HepG2 (cell line): ENCODE results near the gene DOCK1. TPM values are rescaled to one million over a fixed set of nuclear protein-coding genes. Genes with fewer than 3 reads are reported as not detected.

ENCODE experiments used
- ATAC-seq: fragments of 200-7000 bp; cut with Tn5 transposase; 3 replicates; pipeline ENCODE4 v1.9.1; 2020; ENCODE audit warnings: mild to moderate bottlenecking, moderate library complexity
- BruUV-seq: library from RNA; stranded (reverse); fragments of 400-500 nt; replicated peaks from 2 replicates; lab custom pipeline; 2021; lab: Mats Ljungman, UMichigan
- CTCF ChIA-PET: fragments of 300-600 bp; formaldehyde crosslinking; extraction: SDS; loops from one replicate; lab custom pipeline; 2021; ENCODE audit warnings: low total read pairs, inconsistent platforms, low intra/inter-chr PET ratio; lab: Yijun Ruan, JAX
- POLR2A ChIA-PET: fragments of 350-600 bp; sonication (Branson Sonifier 250); formaldehyde crosslinking; loops from one replicate; lab custom pipeline; 2020; ENCODE audit warnings: antibody characterized with exemption, inconsistent platforms; lab: Yijun Ruan, JAX
- DNase-seq: peaks from one replicate; pipeline ENCODE4 v3.0.0-alpha.2; 2015; ENCODE audit warnings: low spot score
- FAIRE-seq: peaks from 3 replicates; lab custom pipeline; 2011; peaks lifted over from hg19 to GRCh38; lab: Jason Lieb, UNC
- H2AFZ ChIP-seq: one replicate; pipeline ENCODE4 v1.6.1; 2011; ENCODE audit warnings: low read length, inconsistent platforms
- H3K27ac ChIP-seq: fragments of 300-600 bp; 3 replicates; pipeline ENCODE4 v1.8.0; 2011; ENCODE audit warnings: mixed run types, mild to moderate bottlenecking, mixed read lengths, low read length, inconsistent platforms; ENCODE audit not compliant: insufficient read depth; ENCODE audit errors: extremely low read length
- H3K27me3 ChIP-seq, 2 experiments: fragments of 200-600 bp in 1 of 2; 2 replicates in 1 of 2; 3 replicates in 1 of 2; pipeline versions ENCODE4 v1.6.0 to v1.8.0; 2011; ENCODE audit warnings: low read length in 2 of 2, mild to moderate bottlenecking in 2 of 2, moderate library complexity in 2 of 2, inconsistent platforms in 1 of 2; ENCODE audit not compliant: insufficient read depth in 2 of 2, control insufficient read depth in 1 of 2
- H3K36me3 ChIP-seq, 2 experiments: fragments of 200-600 bp in 1 of 2; replicated peaks in 1 of 2; 2 replicates in 1 of 2; 3 replicates in 1 of 2; pipeline versions ENCODE4 v1.5.1 to v1.8.0; 2011; ENCODE audit warnings: low read length in 2 of 2, inconsistent platforms in 1 of 2; ENCODE audit not compliant: insufficient read depth in 2 of 2, control insufficient read depth in 1 of 2
- H3K4me1 ChIP-seq: 2 replicates; pipeline ENCODE4 v1.5.1; 2012; ENCODE audit warnings: low read length, inconsistent platforms; ENCODE audit not compliant: insufficient read depth
- H3K4me2 ChIP-seq: 2 replicates; pipeline ENCODE4 v1.6.0; 2011; ENCODE audit warnings: low read depth, low read length, inconsistent platforms
- H3K4me3 ChIP-seq, 3 experiments: fragments of 200-600 bp in 1 of 3; sonication (generic), shearing (Covaris generic) in 1 of 3; replicated peaks in 1 of 3; 2 replicates each; pipeline ENCODE4 v1.5.1; 2011 to 2016; ENCODE audit warnings: low read length in 3 of 3, inconsistent platforms in 2 of 3, low read depth in 2 of 3, mild to moderate bottlenecking in 2 of 3, control low read depth in 1 of 3, mixed read lengths in 1 of 3; ENCODE audit not compliant: insufficient read depth in 1 of 3
- H3K79me2 ChIP-seq: one replicate; pipeline ENCODE4 v1.6.1; 2011; ENCODE audit warnings: low read length, inconsistent platforms; ENCODE audit not compliant: insufficient read depth
- H3K9ac ChIP-seq: 2 replicates; pipeline ENCODE4 v1.6.0; 2011; ENCODE audit warnings: mild to moderate bottlenecking, low read depth, low read length, inconsistent platforms; ENCODE audit not compliant: insufficient read depth
- H3K9me3 ChIP-seq: 2 replicates; pipeline ENCODE4 v1.5.1; 2012; ENCODE audit warnings: mild to moderate bottlenecking, low read length
- H4K20me1 ChIP-seq: 2 replicates; pipeline ENCODE4 v1.6.0; 2011; ENCODE audit warnings: inconsistent platforms, mild to moderate bottlenecking, low read length, moderate library complexity; ENCODE audit not compliant: insufficient read depth
- ATF4 ChIP-seq, 2 experiments: fragments of 450-650 bp in 1 of 2; sonication (generic) in 1 of 2; formaldehyde crosslinking; IDR thresholded peaks; 2 replicates each; pipeline versions ENCODE4 v1.5.0 to v1.8.0; 2020 to 2022; ENCODE audit warnings: mild to moderate bottlenecking in 1 of 2, missing genetic modification reagents in 1 of 2
- ATF7 ChIP-seq, 2 experiments: fragments of 450-650 bp in 1 of 2; sonication (generic) in 1 of 2; formaldehyde crosslinking in 1 of 2; IDR thresholded peaks; 2 replicates each; pipeline versions ENCODE4 v1.4.0 to v1.6.1; 2016 to 2020; ENCODE audit warnings: antibody characterized with exemption in 1 of 2, mild to moderate bottlenecking in 1 of 2, missing genetic modification reagents in 1 of 2
- CEBPB ChIP-seq: IDR thresholded peaks from 2 replicates; pipeline ENCODE4 v1.6.1; 2011; ENCODE audit warnings: low read depth, low read length, improper control_type of control experiment, borderline replicate concordance
- MAFK ChIP-seq, 2 experiments: IDR thresholded peaks in 1 of 2; conservative IDR thresholded peaks in 1 of 2; 2 replicates each; pipeline ENCODE4 v1.6.1; 2011; ENCODE audit warnings: improper control_type of control experiment in 2 of 2, low read length in 2 of 2
- STAT5B ChIP-seq: sonication (generic); formaldehyde crosslinking; IDR thresholded peaks from 2 replicates; pipeline ENCODE4 v1.4.0; 2020; ENCODE audit warnings: missing genetic modification reagents
- ZNF639 ChIP-seq: conservative IDR thresholded peaks from 2 replicates; pipeline ENCODE4 v1.6.1; 2018; ENCODE audit warnings: missing genetic modification reagents
- WGBS: methylation state at CpG from one replicate; pipeline ENCODE4 v1.1.6; 2017; ENCODE audit warnings: low lambda C conversion rate; 5-methylcytosine and 5-hydroxymethylcytosine counted together
- in situ Hi-C: cut with HindIII; loops from 2 replicates; pipeline ENCODE4 v1.10.0; 2017; ENCODE audit warnings: low pct_unique_long_range_greater_than_20kb; ENCODE audit not compliant: extremely low pct_ligation_motif_present
- intact Hi-C: fragments of 100-400 bp; cut with micrococcal nuclease; formaldehyde crosslinking; loops from one replicate; pipeline ENCODE4 v1.10.0; 2022; ENCODE audit not compliant: unreplicated experiment
- polyA plus RNA-seq, 8 experiments: library from polyadenylated mRNA; depleted of rRNA in 3 of 8; stranded (reverse) in 7 of 8; unstranded in 1 of 8; fragments of >200 nt; fragmentation: Illumina TruSeq in 4 of 8; extraction: Trizol in 4 of 8; gene quantifications; 2 replicates each; pipeline versions ENCODE4 v1.2.1 to v1.2.3, GENCODE V29; 2011 to 2016; ENCODE audit warnings: low read depth in 4 of 8, missing spikeins in 1 of 8, mixed read lengths in 1 of 8; ENCODE audit not compliant: insufficient read depth in 1 of 8
- total RNA-seq, 5 experiments: library from RNA; depleted of rRNA; stranded (reverse); fragments of >200 nt; fragmentation: Illumina TruSeq; extraction: Trizol; gene quantifications; 2 replicates each; pipeline ENCODE4 v1.2.3, GENCODE V29; 2016; ENCODE audit warnings: low read depth in 1 of 5

DOCK1 gene
- total and polyA plus RNA-seq, 2 of the 13 experiments (the other 11 are each of a cell fraction or from before 2014, with no cell fraction given), result 8.3 to 25.5 TPM

GRCh38 chr10:127410030-127410429 is 504.8 kb downstream of the DOCK1 start:
- Histone ChIP-seq H3K4me2 (no peak overlapping the region), H3K4me3 (no peak overlapping the region), H3K36me3 (peaks cover 0 to 13% of the 10 kb centered on the region in 2 experiments; a peak in 2 of 5 replicates), H3K9me3 (no peaks in the 10 kb centered on the region), H3K79me2 (no peaks in the 10 kb centered on the region), H3K9ac (no peak overlapping the region), H3K27me3 (no peaks in the 10 kb centered on the region), H4K20me1 (no peaks in the 10 kb centered on the region), H3K4me1 (peaks cover 17% of the 10 kb centered on the region), H2AFZ (no peak overlapping the region), H3K27ac (no peak overlapping the region)
- intact Hi-C loops (no loop called here), in situ Hi-C loops (no loop called here)
- POLR2A ChIA-PET, result no interaction called here
- TF ChIP-seq CEBPB (peak; percentile 58; the same call in 1 of the 2 replicates), MAFK (conservative IDR thresholded peaks at IDR 0.05 in 1 of 2, IDR thresholded peaks at IDR 0.05 in 1 of 2; ENCODE audit: low read length in 2 of 2) (peak; percentile 33 to 59), STAT5B (CRISPR knock-in tag) (no peak), ATF7 (IDR thresholded peaks at IDR 0.05) (peak; percentile 13; the same call in 1 of the 2 replicates), ATF7 (CRISPR knock-in tag; IDR thresholded peaks at IDR 0.05) (no peak), ZNF639 (CRISPR knock-in tag) (no peak), ATF4 (CRISPR knock-in tag; IDR thresholded peaks at IDR 0.05) (peak in 1 of 2 experiments; percentile 82; a peak in 2 of 4 replicates)
- ATAC-seq, result peak; percentile 59
- FAIRE-seq, result no peak
- CTCF ChIA-PET, result no interaction called here
- 57% methylated on average over 9 of the region's 9 CpGs for WGBS
- BruUV-seq, result no TSS peak
- no peak for DNase-seq
